Stomach (tissue), 9 donors: ENCODE measurements around the gene ARHGAP12. TPM values are rescaled to one million over a fixed set of nuclear protein-coding genes. Genes with fewer than 3 reads are reported as not detected.

ENCODE experiments used
- DNase-seq, 2 donors: peaks; one replicate each; pipeline versions ENCODE4 v3.0.0 to v3.0.0-alpha.2; 2013 to 2019
- H3K27ac ChIP-seq, 5 donors: fragments of 200-600 bp in 4 of 5; sonication (generic) in 4 of 5; one replicate each; pipeline ENCODE4 v1.5.1; 2013 to 2019; ENCODE audit warnings: mild to moderate bottlenecking in 1 of 5, moderate library complexity in 1 of 5
- H3K27me3 ChIP-seq, 3 donors: fragments of 200-600 bp; sonication (generic); one replicate each; pipeline ENCODE4 v1.5.1; 2017 to 2019; ENCODE audit warnings: mixed run types in 1 of 3
- H3K36me3 ChIP-seq, 4 donors: fragments of 200-600 bp; sonication (generic); 1 replicate in 3 of 4; 2 replicates in 1 of 4; pipeline ENCODE4 v1.5.1; 2016 to 2019
- H3K4me1 ChIP-seq, 4 donors: fragments of 200-600 bp; sonication (generic); one replicate each; pipeline ENCODE4 v1.5.1; 2016 to 2019
- H3K4me3 ChIP-seq, 4 donors: fragments of 200-600 bp; sonication (generic) in 3 of 4; one replicate each; pipeline ENCODE4 v1.5.1; 2016 to 2019; ENCODE audit warnings: mild to moderate bottlenecking in 1 of 4
- H3K9me3 ChIP-seq, 4 donors: fragments of 200-600 bp; sonication (generic); one replicate each; pipeline ENCODE4 v1.5.1; 2016 to 2019
- CTCF ChIP-seq, 7 experiments: fragments of 450-650 bp in 4 of 7; fragments of 200-600 bp in 3 of 7; sonication (generic) in 3 of 7; IDR thresholded peaks; one replicate each; pipeline ENCODE4 v1.5.1; 2016 to 2019; ENCODE audit warnings: antibody characterized with exemption in 7 of 7, control low read depth in 2 of 7, mild to moderate bottlenecking in 1 of 7
- EP300 ChIP-seq: sonication (generic); formaldehyde crosslinking; IDR thresholded peaks from one replicate; pipeline ENCODE4 v1.6.1; 2017; ENCODE audit warnings: antibody characterized with exemption
- POLR2A ChIP-seq, 4 donors: fragments of 450-650 bp; IDR thresholded peaks; one replicate each; pipeline ENCODE4 v1.6.1; 2016; ENCODE audit warnings: antibody characterized with exemption in 4 of 4, control low read depth in 2 of 4, mild to moderate bottlenecking in 1 of 4, moderate library complexity in 1 of 4
- POLR2AphosphoS5 ChIP-seq, 3 donors: sonication (generic); formaldehyde crosslinking; IDR thresholded peaks; one replicate each; pipeline ENCODE4 v1.6.1; 2016; ENCODE audit warnings: antibody characterized with exemption in 3 of 3
- WGBS, 5 donors: extraction: QIAGEN DNeasy Blood & Tissue Kit in 3 of 5; methylation state at CpG; one replicate each; pipeline versions ENCODE4 v1.1.5 to v1.1.7; 2013 to 2018; 5-methylcytosine and 5-hydroxymethylcytosine counted together
- intact Hi-C: fragments of 100-400 bp; cut with DNase I; formaldehyde crosslinking; loops from one replicate; pipeline ENCODE4 v1.15.1; 2023; ENCODE audit warnings: low total_unique reads
- polyA plus RNA-seq, 3 donors: library from polyadenylated mRNA; stranded (reverse); fragments of 200-250 nt; gene quantifications; one replicate each; pipeline ENCODE4 v1.2.3, GENCODE V29; 2013
- total RNA-seq, 5 donors: library from RNA; depleted of rRNA; stranded (reverse); fragments of >200 nt; gene quantifications; one replicate each; pipeline versions ENCODE4 v1.1.0 to v1.2.3, GENCODE V29; 2014 to 2016
- donor health status: healthy with polysubstance abuse.
- donor health status: Bipolar disorder and iron deficiency.
- donor health status: healthy.

ARHGAP12 gene
- total and polyA plus RNA-seq, 8 donors, result 9.8 to 343 (median 27.9) TPM

GRCh38 chr10:31776159-31776558 lies 152.5 kb downstream of the ARHGAP12 start:
- intact Hi-C loops, result loop anchor here (10.0 kb wide), 1 partner anchor 991 kb away; no protein-coding TSS in a partner anchor
- TF ChIP-seq POLR2A (IDR thresholded peaks at IDR 0.05) (no peak), EP300 (no peak), CTCF (IDR thresholded peaks at IDR 0.05) (no peak), POLR2AphosphoS5 (IDR thresholded peaks at IDR 0.05) (no peak)
- H3K4me1 ChIP-seq, result peaks cover 0 to 6% (median 0%) of the 10 kb centered on the region in 4 donors
- H3K36me3 ChIP-seq, result no peaks in the 10 kb centered on the region
- peaks cover 0 to 9% (median 2%) of the 10 kb centered on the region in 4 donors for H3K9me3 ChIP-seq
- WGBS, 5 donors, result 88 to 91% (median 89%) methylated on average over 5 of the region's 5 CpGs
- no peak overlapping the region for H3K27ac ChIP-seq
- no peaks in the 10 kb centered on the region for H3K27me3 ChIP-seq
- H3K4me3 ChIP-seq, result no peak overlapping the region
- DNase-seq, result no peak

- no peaks in the 10 kb centered on the region for H3K36me3 ChIP-seq
- H3K4me3 ChIP-seq, result no peak overlapping the region
- TF ChIP-seq POLR2A (IDR thresholded peaks at IDR 0.05), result no peak
- TF ChIP-seq CTCF (IDR thresholded peaks at IDR 0.05), result no peak
- no peak for TF ChIP-seq POLR2AphosphoS5 (IDR thresholded peaks at IDR 0.05)
- TF ChIP-seq EP300, result no peak
- 84 to 90% (median 87%) methylated on average over 12 of the region's 12 CpGs for WGBS, 5 donors
- no peaks in the 10 kb centered on the region for H3K27me3 ChIP-seq
- peaks cover 0 to 13% (median 3%) of the 10 kb centered on the region in 4 donors for H3K4me1 ChIP-seq
- peaks cover 0 to 9% (median 2%) of the 10 kb centered on the region in 4 donors for H3K9me3 ChIP-seq
- no peak for DNase-seq
- no peak overlapping the region for H3K27ac ChIP-seq
- intact Hi-C loops, result loop anchor here (10.0 kb wide), 1 partner anchor 990 kb away; no protein-coding TSS in a partner anchor
Observed at GRCh38 chr10:31774928-31775650, 153.5 kb downstream of the ARHGAP12 start.

DNA sequence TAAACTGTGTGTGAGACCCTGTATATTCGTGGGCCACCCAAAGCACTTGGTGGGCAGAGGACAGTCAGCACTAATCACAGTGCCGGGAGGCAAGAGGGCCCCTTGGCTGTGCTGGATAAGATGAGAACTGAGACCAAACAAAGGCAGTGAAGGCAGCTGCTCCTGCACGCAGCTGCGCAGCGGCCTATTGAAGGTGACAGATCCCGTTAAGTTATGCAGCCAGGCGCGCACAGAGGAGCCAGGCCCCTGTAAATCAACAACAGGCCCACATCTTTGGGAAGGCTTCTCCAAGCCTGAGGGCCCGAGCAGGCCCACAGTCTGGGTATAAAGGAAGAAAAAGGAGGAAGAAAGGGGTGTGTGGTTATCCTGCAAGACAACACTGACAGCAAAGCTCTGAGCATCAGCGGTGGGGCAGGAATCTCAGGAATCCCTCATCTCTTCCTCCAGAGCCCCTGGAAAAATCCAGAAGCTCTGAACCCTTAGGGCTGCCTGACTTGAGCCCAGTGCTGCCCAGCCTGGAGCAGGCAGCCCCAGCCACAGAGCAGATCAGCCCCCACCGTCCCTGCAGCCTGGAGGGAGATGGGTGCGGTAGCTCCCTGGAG lies 154.2 kb downstream of the ARHGAP12 start:
- intact Hi-C loops, result loop anchor here (10.0 kb wide), 1 partner anchor 990 kb away; no protein-coding TSS in a partner anchor
- no peaks in the 10 kb centered on the region for H3K27me3 ChIP-seq
- no peaks in the 10 kb centered on the region for H3K36me3 ChIP-seq
- H3K27ac ChIP-seq, result no peak overlapping the region
- TF ChIP-seq EP300 (no peak), POLR2A (IDR thresholded peaks at IDR 0.05) (no peak), CTCF (IDR thresholded peaks at IDR 0.05) (no peak), POLR2AphosphoS5 (IDR thresholded peaks at IDR 0.05) (no peak)
- H3K4me1 ChIP-seq, result peaks cover 0 to 14% (median 3%) of the 10 kb centered on the region in 4 donors
- H3K9me3 ChIP-seq, result peaks cover 0 to 9% (median 2%) of the 10 kb centered on the region in 4 donors
- H3K4me3 ChIP-seq, result no peak overlapping the region
- DNase-seq, result peak in 1 of 2 donors; percentile 44
- 54 to 74% (median 64%) methylated on average over 10 to 12 of the region's 12 CpGs for WGBS, 5 donors

DNA sequence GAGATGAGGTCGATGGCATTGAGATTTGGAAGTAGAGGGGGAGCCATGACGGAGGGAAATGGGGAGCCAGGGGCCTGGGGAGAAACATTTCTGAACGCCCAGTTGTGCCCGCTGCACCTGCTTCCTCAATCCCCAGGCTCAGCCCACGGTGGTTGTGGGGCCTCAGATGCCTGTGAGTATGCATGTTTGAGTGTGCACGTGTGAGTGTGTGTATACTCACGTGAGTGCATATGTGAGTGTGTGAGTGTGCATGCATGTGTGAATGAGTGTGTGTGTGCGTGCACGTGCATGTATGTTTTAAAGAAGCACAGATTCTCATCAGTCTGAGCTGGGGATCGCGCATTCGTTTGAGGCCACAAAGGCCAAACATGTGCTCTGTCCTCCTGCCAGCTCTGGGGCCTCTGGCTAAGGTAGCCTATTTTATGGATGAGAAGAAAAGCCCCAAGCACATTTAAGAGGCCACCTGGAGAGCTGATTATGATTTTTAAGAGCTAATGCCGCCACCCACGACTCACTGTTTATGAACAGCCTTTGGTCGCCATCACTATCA lies 154.8 kb downstream of the ARHGAP12 start:
- Histone ChIP-seq H3K36me3 (no peaks in the 10 kb centered on the region), H3K4me1 (peaks cover 0 to 14% (median 3%) of the 10 kb centered on the region in 4 donors), H3K27me3 (no peaks in the 10 kb centered on the region), H3K4me3 (no peak overlapping the region), H3K27ac (no peak overlapping the region), H3K9me3 (peaks cover 0 to 9% (median 2%) of the 10 kb centered on the region in 4 donors)
- intact Hi-C loops, result loop anchor here (10.0 kb wide), 1 partner anchor 989 kb away; no protein-coding TSS in a partner anchor
- no peak for DNase-seq
- no peak for TF ChIP-seq POLR2A (IDR thresholded peaks at IDR 0.05)
- no peak for TF ChIP-seq POLR2AphosphoS5 (IDR thresholded peaks at IDR 0.05)
- TF ChIP-seq CTCF (IDR thresholded peaks at IDR 0.05), result no peak
- no peak for TF ChIP-seq EP300
- WGBS, 5 donors, result 90 to 91% (median 90%) methylated on average over 14 to 15 of the region's 15 CpGs
